ENCODE measurements around the gene PCSK2. TPM values are rescaled to one million over a fixed set of nuclear protein-coding genes. Genes with fewer than 3 reads are reported as not detected.

The PCSK2 gene
- total RNA-seq, 1 donor from 2014 or later: 1.0 TPM

DNA sequence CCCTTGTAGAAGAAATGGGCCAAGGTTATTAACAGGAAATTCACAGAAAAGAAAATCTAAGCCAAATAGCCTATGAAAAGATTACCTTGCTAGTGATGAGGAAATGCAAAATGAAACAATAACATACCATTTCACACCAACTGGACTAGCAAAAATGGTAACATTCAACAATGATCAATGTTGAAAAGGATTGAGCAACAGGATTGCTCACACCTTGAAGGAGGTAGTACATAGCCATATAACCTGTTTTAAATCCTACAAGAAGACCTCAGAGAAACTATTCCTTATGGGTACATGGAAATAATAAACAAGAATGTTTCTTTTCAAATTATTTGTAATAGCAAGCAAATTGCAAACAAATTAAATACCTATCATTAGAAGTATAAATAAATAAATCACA is 196.9 kb downstream of the PCSK2 start:
- Mint-ChIP-seq H3K27ac (ENCODE audit: unreplicated experiment) (no peak overlapping the region), H3K4me3 (ENCODE audit: unreplicated experiment) (no peak overlapping the region), H3K9me3 (ENCODE audit: unreplicated experiment) (no peaks in the 10 kb centered on the region), H3K36me3 (ENCODE audit: low read depth, unreplicated experiment) (no peaks in the 10 kb centered on the region), H3K4me1 (ENCODE audit: unreplicated experiment) (no peaks in the 10 kb centered on the region), H3K27me3 (ENCODE audit: unreplicated experiment) (no peaks in the 10 kb centered on the region)
- no peak for DNase-seq (ENCODE audit: low spot score)
- TF ChIP-seq CTCF (IDR thresholded peaks at IDR 0.05; ENCODE audit: unreplicated experiment): no peak

DNA sequence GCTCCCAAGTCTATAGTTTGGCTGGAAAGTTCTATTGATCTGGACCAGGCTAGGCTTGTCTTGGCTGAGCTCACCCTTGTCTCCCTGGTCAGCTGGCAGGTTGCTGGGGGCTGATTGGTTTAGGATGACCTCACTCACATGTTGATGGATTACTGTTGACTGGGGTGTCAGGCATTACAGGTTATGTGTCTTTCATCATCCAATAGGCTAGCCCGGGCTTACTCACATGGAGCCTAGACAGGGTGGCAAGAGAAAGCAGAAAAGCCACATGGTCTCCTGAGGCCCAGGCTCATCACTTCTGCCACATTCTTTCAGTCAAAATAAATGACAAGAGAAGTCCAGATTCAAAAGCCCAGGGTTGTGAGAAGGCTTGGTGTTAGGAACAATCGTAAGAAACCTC is 200.8 kb downstream of the PCSK2 start:
- H3K4me3 Mint-ChIP-seq (ENCODE audit: unreplicated experiment): no peak overlapping the region
- H3K4me1 Mint-ChIP-seq (ENCODE audit: unreplicated experiment): no peaks in the 10 kb centered on the region
- H3K27me3 Mint-ChIP-seq (ENCODE audit: unreplicated experiment): no peaks in the 10 kb centered on the region
- no peaks in the 10 kb centered on the region for H3K9me3 Mint-ChIP-seq (ENCODE audit: unreplicated experiment)
- no peak for TF ChIP-seq CTCF (IDR thresholded peaks at IDR 0.05; ENCODE audit: unreplicated experiment)
- no peaks in the 10 kb centered on the region for H3K36me3 Mint-ChIP-seq (ENCODE audit: low read depth, unreplicated experiment)
- no peak overlapping the region for H3K27ac Mint-ChIP-seq (ENCODE audit: unreplicated experiment)
- no peak for DNase-seq (ENCODE audit: low spot score)

- Mint-ChIP-seq H3K36me3 (ENCODE audit: low read depth, unreplicated experiment) (no peaks in the 10 kb centered on the region), H3K27me3 (ENCODE audit: unreplicated experiment) (peaks cover 3% of the 10 kb centered on the region), H3K27ac (ENCODE audit: unreplicated experiment) (no peak overlapping the region), H3K4me3 (ENCODE audit: unreplicated experiment) (no peak overlapping the region), H3K4me1 (ENCODE audit: unreplicated experiment) (no peaks in the 10 kb centered on the region), H3K9me3 (ENCODE audit: unreplicated experiment) (no peaks in the 10 kb centered on the region)
- no peak for TF ChIP-seq CTCF (IDR thresholded peaks at IDR 0.05; ENCODE audit: unreplicated experiment)
- DNase-seq (ENCODE audit: low spot score): no peak
Measured at GRCh38 chr20:17430125-17430950, 203.5 kb downstream of the PCSK2 start.

DNA sequence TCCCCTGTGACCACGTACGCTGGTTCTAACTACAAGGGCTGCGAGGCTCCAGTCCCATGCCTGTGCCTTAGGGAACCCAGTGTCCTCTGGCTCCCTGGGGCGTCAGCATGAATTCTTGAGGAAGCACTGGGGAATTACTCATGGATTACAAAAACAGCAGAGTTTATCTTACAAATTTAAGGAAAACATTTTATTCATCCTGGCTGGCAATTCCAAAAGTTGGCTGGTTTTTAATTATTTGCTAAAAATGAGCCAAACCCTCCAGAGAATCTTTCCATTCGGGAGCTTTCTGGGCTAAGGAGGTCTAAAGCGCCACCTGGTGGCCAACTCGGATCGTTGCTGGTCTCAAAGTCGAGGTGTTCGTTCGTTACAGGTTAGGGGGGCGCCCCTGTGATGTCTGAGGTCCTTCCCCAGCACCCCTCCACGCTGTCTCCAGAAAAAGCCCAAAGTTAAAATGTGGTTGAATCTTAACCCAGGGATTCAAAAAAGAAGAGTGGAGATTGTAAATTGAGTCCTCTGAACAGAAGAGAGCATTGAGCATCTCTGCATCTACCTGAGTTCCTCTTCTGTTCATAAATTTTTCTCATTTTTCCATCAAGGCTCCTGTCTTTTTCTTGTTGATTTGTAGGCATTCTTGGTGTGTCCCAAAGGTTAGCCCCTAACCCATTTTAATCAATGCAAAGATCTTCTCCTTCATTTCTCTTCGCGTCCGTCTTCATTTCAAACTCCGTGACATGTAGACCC is 205.0 kb downstream of the PCSK2 start:
- no peak overlapping the region for H3K27ac Mint-ChIP-seq (ENCODE audit: unreplicated experiment)
- H3K36me3 Mint-ChIP-seq (ENCODE audit: low read depth, unreplicated experiment): no peaks in the 10 kb centered on the region
- DNase-seq (ENCODE audit: low spot score): peak; percentile 59
- peaks cover 5% of the 10 kb centered on the region for H3K27me3 Mint-ChIP-seq (ENCODE audit: unreplicated experiment)
- no peaks in the 10 kb centered on the region for H3K4me1 Mint-ChIP-seq (ENCODE audit: unreplicated experiment)
- H3K4me3 Mint-ChIP-seq (ENCODE audit: unreplicated experiment): no peak overlapping the region
- TF ChIP-seq CTCF (IDR thresholded peaks at IDR 0.05; ENCODE audit: unreplicated experiment): peak; percentile 99
- H3K9me3 Mint-ChIP-seq (ENCODE audit: unreplicated experiment): no peaks in the 10 kb centered on the region

DNA sequence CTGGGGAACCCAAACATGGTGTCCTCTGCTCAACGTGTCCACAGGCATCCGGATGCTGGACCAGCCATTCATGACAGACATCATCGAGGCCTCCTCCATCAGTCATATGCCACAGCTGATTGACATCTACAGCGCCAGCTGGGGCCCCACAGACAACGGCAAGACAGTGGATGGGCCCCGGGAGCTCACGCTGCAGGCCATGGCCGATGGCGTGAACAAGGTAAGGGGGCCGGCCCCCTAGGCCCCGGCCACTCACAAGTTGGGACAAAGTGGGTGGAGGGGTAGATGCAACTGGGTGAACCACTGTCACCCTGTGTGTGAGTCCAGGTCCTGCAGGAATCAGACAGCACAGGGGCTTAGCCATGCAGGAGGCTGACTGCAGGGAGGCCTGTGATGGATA is 209.8 kb downstream of the PCSK2 start:
- no peaks in the 10 kb centered on the region for H3K36me3 Mint-ChIP-seq (ENCODE audit: low read depth, unreplicated experiment)
- H3K4me1 Mint-ChIP-seq (ENCODE audit: unreplicated experiment): no peaks in the 10 kb centered on the region
- no peak for DNase-seq (ENCODE audit: low spot score)
- H3K27me3 Mint-ChIP-seq (ENCODE audit: unreplicated experiment): peaks cover 8% of the 10 kb centered on the region
- no peak overlapping the region for H3K4me3 Mint-ChIP-seq (ENCODE audit: unreplicated experiment)
- H3K9me3 Mint-ChIP-seq (ENCODE audit: unreplicated experiment): no peaks in the 10 kb centered on the region
- TF ChIP-seq CTCF (IDR thresholded peaks at IDR 0.05; ENCODE audit: unreplicated experiment): no peak
- H3K27ac Mint-ChIP-seq (ENCODE audit: unreplicated experiment): no peak overlapping the region
